GM10266 (cell line): Measurements from ENCODE around the gene RNF17.
"Not testable (repeated sequence)": the region's sequence is repeated elsewhere in the genome, so short reads cannot be mapped to it uniquely, and the experiment has no call there.

Experiments used
- DNase-seq: peaks from one replicate; pipeline ENCODE4 v3.0.0; 2012; ENCODE audit errors: extremely low spot score
- CTCF ChIP-seq: IDR thresholded peaks from 2 replicates; pipeline ENCODE4 v1.5.1; 2012; ENCODE audit warnings: mild to moderate bottlenecking, low read depth; ENCODE audit not compliant: control insufficient read depth, insufficient read depth; ENCODE audit errors: missing control alignments

The RNF17 gene

GRCh38 chr13:24834902-24835510 is 71.0 kb downstream of the RNF17 start:
- no peak for DNase-seq
- no peak for TF ChIP-seq CTCF

GRCh38 chr13:24837528-24837927 is 73.6 kb downstream of the RNF17 start:
- not testable (repeated sequence) for DNase-seq

GRCh38 chr13:24842549-24843274 is 78.7 kb downstream of the RNF17 start:
- DNase-seq, result no peak
- no peak for TF ChIP-seq CTCF

- TF ChIP-seq CTCF, result no peak
Observed at GRCh38 chr13:24851546-24851945, 87.6 kb downstream of the RNF17 start.

GRCh38 chr13:24854311-24854710 is 90.3 kb downstream of the RNF17 start:
- TF ChIP-seq CTCF, result no peak
- no peak for DNase-seq

More at GRCh38 chr13:24851546-24851945, 87.6 kb downstream of the RNF17 start:
- DNase-seq, result no peak

GRCh38 chr13:24858953-24859352 is 95.0 kb downstream of the RNF17 start:
- TF ChIP-seq CTCF, result no peak
- no peak for DNase-seq

- TF ChIP-seq CTCF, result no peak
- DNase-seq, result no peak
Observed at GRCh38 chr13:24860770-24861169, 96.8 kb downstream of the RNF17 start.
